H1 (cell line): ENCODE measurements around the gene ELP4. TPM values are rescaled to one million over a fixed set of nuclear protein-coding genes. Genes with fewer than 3 reads are reported as not detected.

Source experiments
- BCL11A ChIP-seq, 2 experiments: IDR thresholded peaks; one replicate each; pipeline ENCODE4 v1.6.1; 2011; ENCODE audit warnings: low read depth in 2 of 2, low read length in 2 of 2, mild to moderate bottlenecking in 2 of 2
- CEBPB ChIP-seq: IDR thresholded peaks from 2 replicates; pipeline ENCODE4 v1.6.1; 2012; ENCODE audit warnings: low read depth, low read length
- CHD7 ChIP-seq: fragments of 300-600 bp; sonication (generic); IDR thresholded peaks from 2 replicates; pipeline ENCODE4 v1.7.1; 2012; ENCODE audit warnings: low read length, moderate library complexity, mild to moderate bottlenecking, inconsistent platforms; ENCODE audit not compliant: insufficient replicate concordance
- CREB1 ChIP-seq: IDR thresholded peaks from 2 replicates; pipeline ENCODE4 v1.6.1; 2012; ENCODE audit warnings: inconsistent platforms
- GABPA ChIP-seq: IDR thresholded peaks from 2 replicates; pipeline ENCODE4 v1.6.1; 2011; ENCODE audit warnings: mild to moderate bottlenecking, low read length, moderate library complexity, borderline replicate concordance; ENCODE audit not compliant: insufficient read depth
- JUN ChIP-seq: IDR thresholded peaks from 2 replicates; pipeline ENCODE4 v1.6.1; 2011; ENCODE audit warnings: low read depth, mild to moderate bottlenecking, improper control_type of control experiment, low read length
- JUND ChIP-seq: IDR thresholded peaks from 2 replicates; pipeline ENCODE4 v1.6.1; 2011; ENCODE audit warnings: mild to moderate bottlenecking, improper control_type of control experiment, low read length
- POU5F1 ChIP-seq: IDR thresholded peaks from 2 replicates; pipeline ENCODE4 v1.6.1; 2011; ENCODE audit warnings: low read depth, mild to moderate bottlenecking, low read length, moderate library complexity
- RAD21 ChIP-seq, 2 experiments: IDR thresholded peaks in 1 of 2; conservative IDR thresholded peaks in 1 of 2; 2 replicates each; pipeline ENCODE4 v1.6.1; 2011; ENCODE audit warnings: low read depth in 2 of 2, low read length in 2 of 2, improper control_type of control experiment in 1 of 2, inconsistent platforms in 1 of 2, mild to moderate bottlenecking in 1 of 2, moderate library complexity in 1 of 2
- SIRT6 ChIP-seq: IDR thresholded peaks from one replicate; pipeline ENCODE4 v1.7.1; 2012; ENCODE audit warnings: low read length, inconsistent platforms
- SP2 ChIP-seq: IDR thresholded peaks from 2 replicates; pipeline ENCODE4 v1.6.1; 2012; ENCODE audit warnings: mild to moderate bottlenecking, low read length, inconsistent platforms
- ZNF274 ChIP-seq: IDR thresholded peaks from 2 replicates; pipeline ENCODE4 v1.7.0; 2012; ENCODE audit warnings: low read length, borderline replicate concordance; ENCODE audit errors: extremely low read depth
- polyA plus RNA-seq, 7 experiments: library from polyadenylated mRNA; depleted of rRNA in 3 of 7; stranded (reverse) in 5 of 7; unstranded in 2 of 7; fragments of >200 nt in 5 of 7; fragments of 200-250 nt in 2 of 7; gene quantifications; 1 replicate in 5 of 7; 2 replicates in 1 of 7; 4 replicates in 1 of 7; pipeline versions ENCODE4 v1.2.1 to v1.2.3, GENCODE V29; 2011 to 2013; ENCODE audit warnings: missing spikeins in 2 of 7, mixed read lengths in 2 of 7
- total RNA-seq: library from RNA; stranded (reverse); fragmentation: NEBNext Ultra II Directional; extraction: Animal tissue kit (Norgen Biotek cat#: 25700); gene quantifications from 2 replicates; pipeline ENCODE4 v1.2.1, GENCODE V29; 2021

Gene ELP4
- total and polyA plus RNA-seq, 2 of the 8 experiments (the other 6 are each of a cell fraction or from before 2014, with no cell fraction given) = 14.0 to 18.6 TPM

DNA sequence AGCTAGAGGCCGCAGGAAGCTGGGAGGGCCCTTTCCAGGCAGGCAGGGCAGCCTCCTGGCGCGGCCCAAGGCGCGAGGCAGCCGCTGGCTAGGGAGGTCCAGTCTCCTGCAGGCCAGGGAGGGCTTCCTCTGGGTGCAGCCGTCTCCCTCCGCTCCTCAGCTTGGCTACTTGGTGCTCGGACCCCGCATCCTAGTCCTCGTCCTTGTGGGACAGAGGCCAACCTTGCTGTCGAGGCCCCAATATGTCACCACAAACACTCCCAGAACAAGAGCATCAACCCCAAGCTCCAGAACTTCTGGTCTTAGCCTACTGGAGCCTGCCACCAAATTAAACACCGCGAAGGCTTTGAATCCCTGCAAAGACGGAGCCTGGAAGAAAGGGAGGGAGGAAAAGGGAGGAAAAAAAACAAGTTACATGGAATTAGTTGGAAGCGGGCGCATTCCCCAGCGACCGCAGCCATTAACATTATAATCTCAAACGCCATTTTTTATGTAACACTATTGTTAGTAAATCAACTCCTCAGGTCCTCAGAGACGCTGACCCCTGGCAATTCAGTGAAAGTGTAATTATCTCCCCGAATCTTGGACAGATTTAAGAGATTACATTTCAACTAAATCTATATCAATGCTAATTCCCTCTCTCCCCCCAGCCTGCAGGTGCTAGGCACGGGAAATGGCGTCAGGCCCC, 314.2 kb downstream of the ELP4 start (continued):
- TF ChIP-seq BCL11A (IDR thresholded peaks at IDR 0.05; ENCODE audit: low read depth in 2 of 2, low read length in 2 of 2) (no peak), GABPA (no peak), SIRT6 (no peak), JUND (no peak), CHD7 (peak; percentile 60), SP2 (no peak), POU5F1 (no peak), RAD21 (IDR thresholded peaks at IDR 0.05 in 1 of 2, conservative IDR thresholded peaks at IDR 0.05 in 1 of 2; ENCODE audit: low read depth in 2 of 2, low read length in 2 of 2) (no peak), CEBPB (no peak), JUN (no peak), CREB1 (no peak), ZNF274 (no peak)
